HepG2 (cell line): Measurements from ENCODE around the gene PRDX2. TPM values are rescaled to one million over a fixed set of nuclear protein-coding genes. Genes with fewer than 3 reads are reported as not detected.

Experiments used
- AHDC1 ChIP-seq: sonication (generic); formaldehyde crosslinking; IDR thresholded peaks from 2 replicates; pipeline ENCODE4 v1.5.1; 2020; ENCODE audit warnings: mild to moderate bottlenecking, missing genetic modification reagents, borderline replicate concordance
- HES4 ChIP-seq: sonication (generic); formaldehyde crosslinking; IDR thresholded peaks from 2 replicates; pipeline ENCODE4 v1.9.0; 2021; ENCODE audit warnings: mild to moderate bottlenecking, missing genetic modification reagents, borderline replicate concordance
- HMG20A ChIP-seq: IDR thresholded peaks from 2 replicates; pipeline ENCODE4 v1.6.1; 2016; ENCODE audit warnings: borderline replicate concordance
- HMGXB4 ChIP-seq, 2 experiments: sonication (generic) in 1 of 2; formaldehyde crosslinking in 1 of 2; IDR thresholded peaks; 2 replicates each; pipeline versions ENCODE4 v1.4.0 to v1.6.1; 2018 to 2020; ENCODE audit warnings: missing genetic modification reagents in 2 of 2, borderline replicate concordance in 1 of 2, low read depth in 1 of 2, mild to moderate bottlenecking in 1 of 2, missing biosample characterization in 1 of 2
- KDM5B ChIP-seq: sonication (generic); formaldehyde crosslinking; IDR thresholded peaks from 2 replicates; pipeline ENCODE4 v1.4.0; 2020; ENCODE audit warnings: missing genetic modification reagents, mild to moderate bottlenecking, borderline replicate concordance
- MIXL1 ChIP-seq: IDR thresholded peaks from 2 replicates; pipeline ENCODE4 v1.6.1; 2016
- STAT5B ChIP-seq: sonication (generic); formaldehyde crosslinking; IDR thresholded peaks from 2 replicates; pipeline ENCODE4 v1.4.0; 2020; ENCODE audit warnings: missing genetic modification reagents
- ZNF138 ChIP-seq: sonication (generic); formaldehyde crosslinking; IDR thresholded peaks from 2 replicates; pipeline ENCODE4 v1.5.0; 2020; ENCODE audit warnings: mild to moderate bottlenecking, low read depth, missing genetic modification reagents
- ZNF354B ChIP-seq: sonication (generic); formaldehyde crosslinking; IDR thresholded peaks from 2 replicates; pipeline ENCODE4 v1.8.0; 2022; ENCODE audit warnings: mild to moderate bottlenecking, missing genetic modification reagents
- ZNF557 ChIP-seq: sonication (generic); formaldehyde crosslinking; IDR thresholded peaks from 2 replicates; pipeline ENCODE4 v1.4.0; 2020; ENCODE audit warnings: missing genetic modification reagents
- ZNF558 ChIP-seq: sonication (generic); formaldehyde crosslinking; IDR thresholded peaks from 2 replicates; pipeline ENCODE4 v1.9.0; 2022; ENCODE audit warnings: mild to moderate bottlenecking, missing genetic modification reagents, borderline replicate concordance
- ZNF772 ChIP-seq: sonication (generic); formaldehyde crosslinking; IDR thresholded peaks from 2 replicates; pipeline ENCODE4 v1.5.0; 2020; ENCODE audit warnings: mild to moderate bottlenecking, missing genetic modification reagents
- polyA plus RNA-seq, 8 experiments: library from polyadenylated mRNA; depleted of rRNA in 3 of 8; stranded (reverse) in 7 of 8; unstranded in 1 of 8; fragments of >200 nt; fragmentation: Illumina TruSeq in 4 of 8; extraction: Trizol in 4 of 8; gene quantifications; 2 replicates each; pipeline versions ENCODE4 v1.2.1 to v1.2.3, GENCODE V29; 2011 to 2016; ENCODE audit warnings: low read depth in 4 of 8, missing spikeins in 1 of 8, mixed read lengths in 1 of 8; ENCODE audit not compliant: insufficient read depth in 1 of 8
- total RNA-seq, 5 experiments: library from RNA; depleted of rRNA; stranded (reverse); fragments of >200 nt; fragmentation: Illumina TruSeq; extraction: Trizol; gene quantifications; 2 replicates each; pipeline ENCODE4 v1.2.3, GENCODE V29; 2016; ENCODE audit warnings: low read depth in 1 of 5

Gene PRDX2
- total and polyA plus RNA-seq, 2 of the 13 experiments (the other 11 are each of a cell fraction or from before 2014, with no cell fraction given): 218 to 381 TPM

GRCh38 chr19:12792853-12793289 lies 8.7 kb downstream of the PRDX2 start (continued):
- 0 out of 2 replicates have a peak, but pooled peaks have one; percentile 2 for TF ChIP-seq AHDC1
- TF ChIP-seq STAT5B (CRISPR knock-in tag): no peak
- TF ChIP-seq HMGXB4 (CRISPR knock-in tag; IDR thresholded peaks at IDR 0.05; ENCODE audit: borderline replicate concordance in 1 of 2, low read depth in 1 of 2): peak in 1 of 2 experiments; percentile 38; a peak in 1 of 4 replicates
- TF ChIP-seq ZNF138 (CRISPR knock-in tag): no peak
- 0 out of 2 replicates have a peak, but pooled peaks have one; percentile 1 for TF ChIP-seq ZNF558 (CRISPR knock-in tag)
- peak; percentile 10; the same call in 1 of the 2 replicates for TF ChIP-seq ZNF772 (CRISPR knock-in tag)
- 0 out of 2 replicates have a peak, but pooled peaks have one; percentile 8 for TF ChIP-seq MIXL1 (CRISPR knock-in tag)
- no peak for TF ChIP-seq ZNF557 (CRISPR knock-in tag)
- TF ChIP-seq ZNF354B: 0 out of 2 replicates have a peak, but pooled peaks have one; percentile 12
- TF ChIP-seq HMG20A: 0 out of 2 replicates have a peak, but pooled peaks have one; percentile 5
- no peak for TF ChIP-seq HES4 (CRISPR knock-in tag)
- TF ChIP-seq KDM5B (CRISPR knock-in tag): peak; percentile 5; the same call in 1 of the 2 replicates
